GM19463 (cell line): ENCODE data around the gene PNPO.

Experiments
- ATAC-seq: cut with Tn5 transposase; IDR thresholded peaks from one replicate; pipeline ENCODE4 v1.9.1; 2021; ENCODE audit warnings: mild to moderate bottlenecking, moderate library complexity; ENCODE audit not compliant: unreplicated experiment

Gene PNPO

GRCh38 chr17:47948706-47949196, 7.4 kb downstream of the PNPO start:
- ATAC-seq = no peak

- ATAC-seq = peak; percentile 67
Measured at GRCh38 chr17:47949197-47949759, 7.9 kb downstream of the PNPO start.

- peak; percentile 18 for ATAC-seq
Measured at GRCh38 chr17:47949946-47950345, 8.6 kb downstream of the PNPO start.

- ATAC-seq = no peak
Measured at GRCh38 chr17:47950448-47950847, 9.1 kb downstream of the PNPO start.

GRCh38 chr17:47952171-47953021, 11.0 kb downstream of the PNPO start:
- no peak for ATAC-seq

- no peak for ATAC-seq
Measured at GRCh38 chr17:47953909-47954308, 12.5 kb downstream of the PNPO start.

- ATAC-seq = no peak
Measured at GRCh38 chr17:47955497-47956461, 14.4 kb downstream of the PNPO start.

- no peak for ATAC-seq
Measured at GRCh38 chr17:47956791-47957590, 15.6 kb downstream of the PNPO start.

- no peak for ATAC-seq
Measured at GRCh38 chr17:47957591-47958490, 16.5 kb downstream of the PNPO start, which contains the start of gene PRR15L. Gene PRR15L, minus strand, starts transcription at chr17:47957883. Its CDS starts 4,649 bp downstream, at chr17:47953234.

GRCh38 chr17:47959825-47960655, 18.7 kb downstream of the PNPO start:
- no peak for ATAC-seq

GRCh38 chr17:47961406-47961805, 20.0 kb downstream of the PNPO start:
- ATAC-seq = no peak

GRCh38 chr17:47962901-47963300, 21.5 kb downstream of the PNPO start:
- no peak for ATAC-seq

- no peak for ATAC-seq
Measured at GRCh38 chr17:47964856-47965255, 23.5 kb downstream of the PNPO start.

- ATAC-seq = no peak
Measured at GRCh38 chr17:47966079-47966519, 24.7 kb downstream of the PNPO start.

- no peak for ATAC-seq
Measured at GRCh38 chr17:47967607-47968252, 26.4 kb downstream of the PNPO start.

- no peak for ATAC-seq
Measured at GRCh38 chr17:47968836-47969235, 27.5 kb downstream of the PNPO start.

GRCh38 chr17:47969930-47970724, 28.8 kb downstream of the PNPO start:
- ATAC-seq = no peak
